ENCODE measurements around the gene NDUFAF7.
"Not testable (repeated sequence)": the region's sequence is repeated elsewhere in the genome, so short reads cannot be mapped to it uniquely, and the experiment has no call there.

DNA sequence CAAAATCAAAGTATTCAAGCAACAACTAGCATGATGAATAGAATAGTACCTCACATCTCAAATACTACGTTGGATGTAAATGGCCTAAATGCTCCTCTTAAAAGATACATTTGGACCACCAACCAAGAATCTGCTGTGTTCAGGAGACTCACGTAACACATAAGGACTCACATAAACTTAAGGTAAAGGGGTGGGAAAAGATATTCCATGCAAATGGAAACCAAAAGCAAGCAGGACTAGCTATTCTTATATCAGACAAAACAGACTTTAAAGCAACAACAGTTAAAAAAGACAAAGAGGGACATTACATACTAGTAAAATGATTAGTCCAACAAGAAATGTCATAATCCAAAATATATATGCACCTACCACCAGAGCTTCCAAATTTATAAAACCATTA, 24.7 kb upstream of the NDUFAF7 start:
- TF ChIP-seq, protein P1, sequence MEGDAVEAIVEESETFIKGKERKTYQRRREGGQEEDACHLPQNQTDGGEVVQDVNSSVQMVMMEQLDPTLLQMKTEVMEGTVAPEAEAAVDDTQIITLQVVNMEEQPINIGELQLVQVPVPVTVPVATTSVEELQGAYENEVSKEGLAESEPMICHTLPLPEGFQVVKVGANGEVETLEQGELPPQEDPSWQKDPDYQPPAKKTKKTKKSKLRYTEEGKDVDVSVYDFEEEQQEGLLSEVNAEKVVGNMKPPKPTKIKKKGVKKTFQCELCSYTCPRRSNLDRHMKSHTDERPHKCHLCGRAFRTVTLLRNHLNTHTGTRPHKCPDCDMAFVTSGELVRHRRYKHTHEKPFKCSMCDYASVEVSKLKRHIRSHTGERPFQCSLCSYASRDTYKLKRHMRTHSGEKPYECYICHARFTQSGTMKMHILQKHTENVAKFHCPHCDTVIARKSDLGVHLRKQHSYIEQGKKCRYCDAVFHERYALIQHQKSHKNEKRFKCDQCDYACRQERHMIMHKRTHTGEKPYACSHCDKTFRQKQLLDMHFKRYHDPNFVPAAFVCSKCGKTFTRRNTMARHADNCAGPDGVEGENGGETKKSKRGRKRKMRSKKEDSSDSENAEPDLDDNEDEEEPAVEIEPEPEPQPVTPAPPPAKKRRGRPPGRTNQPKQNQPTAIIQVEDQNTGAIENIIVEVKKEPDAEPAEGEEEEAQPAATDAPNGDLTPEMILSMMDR (IDR thresholded peaks at IDR 0.05): not testable (repeated sequence)
- not testable (repeated sequence) for TF ChIP-seq POLR2A (IDR thresholded peaks at IDR 0.05)
